Retina (tissue), 1 donor: Measurements from ENCODE around the gene CABP2.
"Not testable (repeated sequence)": the region's sequence is repeated elsewhere in the genome, so short reads cannot be mapped to it uniquely, and the experiment has no call there.

Experiments
- DNase-seq: peaks from one replicate; pipeline ENCODE4 v3.0.0-alpha.2; 2016

The CABP2 gene

GRCh38 chr11:67493548-67494370 lies 29.5 kb downstream of the CABP2 start:
- no peak for DNase-seq

- no peak for DNase-seq
Observed at GRCh38 chr11:67492801-67493547, 30.3 kb downstream of the CABP2 start.

DNA sequence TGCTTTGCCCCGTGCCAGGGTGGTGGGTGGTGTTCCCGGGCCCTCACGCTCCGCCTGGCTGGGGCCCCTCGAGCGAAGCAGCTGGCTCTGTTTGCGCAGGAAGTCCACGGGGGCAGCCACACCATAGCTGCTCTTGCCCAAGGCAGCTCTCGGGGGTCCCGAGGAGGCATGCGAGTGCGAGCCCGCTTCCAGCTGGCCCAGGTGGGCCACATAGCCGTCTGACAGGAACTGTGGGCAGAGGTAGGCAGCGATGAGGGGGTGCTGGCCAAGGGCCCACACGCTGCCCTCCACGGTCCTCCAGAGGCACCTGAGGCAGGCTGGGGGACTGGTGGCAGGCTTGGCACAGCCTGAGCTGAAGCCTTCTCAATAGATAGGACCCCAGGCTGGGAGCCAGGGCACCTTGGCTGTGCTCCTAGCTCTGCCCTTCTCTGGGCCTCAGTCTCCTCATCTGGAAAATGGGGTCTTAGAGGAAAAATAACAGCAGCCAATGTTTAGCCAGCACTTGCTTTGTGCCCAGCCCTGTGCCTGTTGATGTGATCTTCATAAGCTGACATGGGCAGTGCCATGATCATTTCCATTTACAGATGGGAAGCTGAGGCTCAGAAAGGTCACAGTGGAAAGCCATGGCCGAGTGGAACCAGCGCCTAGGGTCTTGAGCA lies 31.0 kb downstream of the CABP2 start:
- no peak for DNase-seq

DNA sequence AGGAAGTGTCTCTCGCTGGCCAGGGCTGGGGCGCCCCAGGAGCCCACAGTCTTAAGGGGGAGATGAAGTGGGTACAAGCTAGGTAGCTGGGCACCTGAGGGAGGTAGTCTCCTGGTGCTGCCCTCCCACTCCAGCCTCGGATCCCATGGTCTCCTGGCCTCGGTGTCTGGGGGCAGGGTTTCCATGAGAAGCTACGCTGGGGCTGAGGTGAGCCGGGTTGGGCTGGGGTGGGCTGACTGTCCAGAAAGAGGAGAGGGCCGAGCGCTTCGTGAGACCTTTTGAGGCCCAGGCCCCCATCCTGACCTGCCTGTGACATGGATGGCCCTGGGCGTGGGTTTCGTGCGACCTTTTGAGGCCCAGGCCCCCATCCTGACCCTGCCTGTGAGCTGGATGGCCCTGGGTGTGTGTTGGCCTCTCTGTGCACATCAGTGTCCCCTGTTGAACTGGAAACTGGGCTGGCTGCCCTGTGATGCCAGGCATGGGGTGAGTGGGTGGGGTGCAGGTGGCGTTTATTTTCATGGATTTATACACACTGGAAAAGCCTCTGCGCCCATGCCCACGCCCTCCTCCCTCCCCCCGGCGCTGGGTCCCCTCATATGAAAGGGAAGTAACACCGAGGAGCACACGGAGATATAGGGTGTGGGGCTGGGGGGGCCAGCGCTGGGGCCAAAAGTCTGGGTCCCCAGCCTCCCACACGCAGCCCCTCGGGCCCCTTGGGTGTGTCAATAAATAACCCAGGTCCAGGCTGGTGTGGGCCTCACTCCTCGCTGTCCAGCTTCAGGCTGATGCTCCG lies 31.8 kb downstream of the CABP2 start:
- DNase-seq = no peak

GRCh38 chr11:67490727-67491065 lies 32.5 kb downstream of the CABP2 start:
- peak; percentile 35 for DNase-seq

- peak; percentile 23 for DNase-seq
Observed at GRCh38 chr11:67489885-67490726, 33.1 kb downstream of the CABP2 start.

- DNase-seq = no peak
Observed at GRCh38 chr11:67489203-67489884, 33.9 kb downstream of the CABP2 start.

GRCh38 chr11:67486481-67487195 lies 36.6 kb downstream of the CABP2 start:
- DNase-seq = no peak

DNA sequence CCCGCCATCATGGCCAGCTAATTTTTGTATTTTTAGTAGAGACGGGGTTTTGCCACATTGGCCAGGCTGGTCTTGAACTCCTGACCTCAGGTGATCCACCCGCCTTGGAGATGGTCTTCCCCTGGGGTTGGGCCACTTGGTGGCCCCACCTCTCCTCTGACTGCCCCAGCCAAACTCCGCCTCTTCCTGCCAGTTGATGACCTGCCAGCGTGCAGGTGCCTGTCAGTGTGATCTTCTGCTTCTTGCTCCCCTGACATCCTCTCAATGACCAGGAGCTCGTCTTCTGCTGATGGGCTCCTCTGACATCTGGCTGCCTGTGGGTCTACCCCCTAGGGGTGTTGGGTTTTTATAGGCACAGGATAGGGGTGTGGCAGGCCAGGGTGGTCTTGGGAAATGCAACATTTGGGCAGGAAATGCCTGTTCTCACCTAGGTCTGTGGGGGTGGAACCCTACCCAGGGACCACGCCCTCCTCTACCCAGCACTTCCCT lies 37.3 kb downstream of the CABP2 start:
- DNase-seq = not testable (repeated sequence)

DNA sequence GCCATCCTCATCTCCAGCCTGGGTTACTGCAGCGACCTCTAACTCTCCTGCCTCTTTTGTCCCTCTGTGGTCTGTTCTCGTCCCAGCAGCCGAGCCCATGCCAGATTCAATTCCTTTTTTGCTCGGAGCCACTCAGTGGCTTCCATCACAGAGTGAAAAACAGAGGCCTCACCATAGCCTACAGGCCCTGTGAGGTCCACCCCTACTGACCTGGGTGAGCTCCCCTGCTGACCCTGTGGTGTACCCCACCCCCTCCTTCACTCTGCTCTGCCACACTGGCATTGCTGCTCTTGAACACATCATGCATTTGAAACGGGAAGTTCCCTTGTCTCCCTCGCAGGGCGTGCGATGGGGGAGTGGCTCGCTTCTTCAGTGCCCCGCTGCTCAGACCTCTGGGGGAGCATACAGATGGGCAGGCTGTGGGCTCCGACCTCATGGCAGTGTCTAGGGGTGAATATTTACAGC lies 38.4 kb downstream of the CABP2 start:
- DNase-seq = no peak

- DNase-seq = no peak
Observed at GRCh38 chr11:67483831-67484665, 39.2 kb downstream of the CABP2 start.

GRCh38 chr11:67482827-67483798 lies 40.1 kb downstream of the CABP2 start, which contains the start of gene AIP:
AIP (plus strand) TSS chr11:67483026; CDS start chr11:67483159, 133 bp downstream.
- DNase-seq = peak; percentile 99

GRCh38 chr11:67482275-67482826 lies 40.9 kb downstream of the CABP2 start:
- DNase-seq = peak; percentile 18

DNA sequence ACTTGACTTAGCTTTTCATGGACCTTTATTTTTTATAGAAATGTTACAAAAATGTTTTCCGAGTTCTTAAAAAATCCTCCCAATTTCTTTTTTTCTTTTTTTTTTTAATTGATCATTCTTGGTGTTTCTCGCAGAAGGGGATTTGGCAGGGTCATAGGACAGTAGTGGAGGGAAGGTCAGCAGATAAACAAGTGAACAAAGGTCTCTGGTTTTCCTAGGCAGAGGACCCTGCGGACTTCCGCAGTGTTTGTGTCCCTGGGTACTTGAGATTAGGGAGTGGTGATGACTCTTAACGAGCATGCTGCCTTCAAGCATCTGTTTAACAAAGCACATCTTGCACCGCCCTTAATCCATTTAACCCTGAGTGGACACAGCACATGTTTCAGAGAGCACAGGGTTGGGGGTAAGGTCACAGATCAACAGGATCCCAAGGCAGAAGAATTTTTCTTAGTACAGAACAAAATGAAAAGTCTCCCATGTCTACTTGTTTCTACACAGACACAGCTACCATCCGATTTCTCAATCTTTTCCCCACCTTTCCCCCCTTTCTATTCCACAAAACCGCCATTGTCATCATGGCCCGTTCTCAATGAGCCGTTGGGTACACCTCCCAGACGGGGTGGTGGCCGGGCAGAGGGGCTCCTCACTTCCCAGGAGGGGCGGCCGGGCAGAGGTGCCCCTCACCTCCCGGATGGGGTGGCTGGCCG lies 45.7 kb downstream of the CABP2 start:
- not testable (repeated sequence) for DNase-seq

GRCh38 chr11:67476692-67477091 lies 46.6 kb downstream of the CABP2 start:
- DNase-seq = not testable (repeated sequence)

DNA sequence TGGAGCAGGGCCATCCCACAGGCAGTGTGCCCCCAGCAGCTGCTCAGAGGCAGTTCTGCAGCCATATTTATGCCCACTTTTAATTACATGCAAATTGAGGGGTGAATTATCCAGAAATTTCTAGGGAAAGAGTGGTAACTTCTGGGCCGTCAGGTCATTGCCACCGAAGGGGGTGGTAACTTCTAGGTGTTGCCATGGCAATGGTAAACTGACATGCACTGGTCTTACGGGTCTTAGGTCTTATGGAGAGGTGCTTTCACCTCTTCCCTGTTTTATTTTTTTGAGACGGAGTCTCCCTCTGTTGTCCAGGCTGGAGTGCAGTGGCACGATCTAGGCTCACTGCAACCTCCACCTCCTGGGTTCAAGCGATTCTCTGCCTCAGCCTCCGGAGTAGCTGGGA lies 50.4 kb downstream of the CABP2 start:
- DNase-seq = no peak
